ENCODE measurements around the gene CRABP1.

GRCh38 chr15:78320183-78320582, 20.0 kb upstream of the CRABP1 start:
- TF ChIP-seq CTCF (IDR thresholded peaks at IDR 0.05) (no peak), POLR2A (IDR thresholded peaks at IDR 0.05; ENCODE audit: low read depth) (no peak), EP300 (IDR thresholded peaks at IDR 0.05) (no peak)
